ENCODE data around the gene SF3B4.

DNA sequence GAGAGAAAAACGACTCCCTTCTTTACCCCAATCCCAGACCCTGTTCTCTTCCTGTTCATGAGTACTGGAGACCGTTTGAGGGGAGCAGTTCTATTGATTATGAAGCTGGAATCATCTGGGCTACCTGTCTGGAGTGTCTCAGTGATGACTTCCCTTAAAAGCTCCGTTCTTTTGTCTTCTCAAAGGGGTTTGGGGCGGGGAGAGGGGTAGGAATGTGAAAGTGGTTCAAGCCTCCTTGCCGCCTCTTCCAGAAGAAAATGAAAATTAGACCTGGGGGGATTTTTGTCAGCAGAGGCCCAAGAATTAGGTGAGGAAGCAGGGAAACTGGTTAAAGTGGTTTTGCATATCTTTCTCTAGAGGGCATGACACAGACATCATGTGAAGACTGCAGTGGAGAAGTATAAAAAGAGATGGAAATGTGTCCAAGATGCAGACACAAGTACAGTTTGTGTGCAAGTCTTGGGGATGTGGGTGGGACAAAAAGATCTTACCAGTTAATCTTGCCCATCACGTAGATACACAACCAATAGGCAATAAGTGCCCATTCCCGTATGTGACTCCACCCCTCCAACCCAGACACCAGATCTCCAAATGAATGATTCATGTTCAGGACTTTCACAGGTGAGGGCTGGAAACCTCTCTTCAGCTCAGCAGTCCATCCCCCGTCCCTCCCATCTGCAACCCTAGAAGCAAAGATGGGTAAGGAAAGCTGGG lies 9.5 kb upstream of the SF3B4 start:
- no peak for TF ChIP-seq EZH2 (IDR thresholded peaks at IDR 0.05; ENCODE audit: low read length, unreplicated experiment)
- TF ChIP-seq EZH2phosphoT487 (IDR thresholded peaks at IDR 0.05; ENCODE audit: borderline replicate concordance, low read length) = no peak
